GM18517 (cell line): ENCODE results near the gene RPL18.
"Not testable (repeated sequence)": the region's sequence is repeated elsewhere in the genome, so short reads cannot be mapped to it uniquely, and the experiment has no call there.

Experiments
- ATAC-seq: cut with Tn5 transposase; IDR thresholded peaks from one replicate; pipeline ENCODE4 v1.9.1; 2021; ENCODE audit warnings: mild to moderate bottlenecking, moderate library complexity; ENCODE audit not compliant: unreplicated experiment

RPL18 gene

GRCh38 chr19:48644839-48645619, 26.1 kb upstream of the RPL18 start:
- no peak for ATAC-seq

GRCh38 chr19:48644355-48644754, 25.4 kb upstream of the RPL18 start:
- no peak for ATAC-seq

GRCh38 chr19:48642862-48643261, 23.9 kb upstream of the RPL18 start:
- no peak for ATAC-seq

- ATAC-seq, result no peak
These were observed 22.9 kb upstream of the RPL18 start for GRCh38 chr19:48641850-48642249.

- ATAC-seq, result no peak
These were observed 20.8 kb upstream of the RPL18 start for GRCh38 chr19:48639483-48640375.

- ATAC-seq, result no peak
These were observed 19.9 kb upstream of the RPL18 start for GRCh38 chr19:48638831-48639381.

- ATAC-seq, result peak; percentile 22
These were observed 19.2 kb upstream of the RPL18 start for GRCh38 chr19:48637948-48638830.

- peak; percentile 60 for ATAC-seq
These were observed 18.5 kb upstream of the RPL18 start for GRCh38 chr19:48637449-48637947.

- no peak for ATAC-seq
These were observed 18.0 kb upstream of the RPL18 start, which contains the start of gene DBP for GRCh38 chr19:48636859-48637448. Gene DBP (minus strand): TSS chr19:48637379. CDS start chr19:48636994, 385 bp downstream.

- no peak for ATAC-seq
These were observed 17.2 kb upstream of the RPL18 start for GRCh38 chr19:48635966-48636858.

GRCh38 chr19:48635263-48635965, 16.4 kb upstream of the RPL18 start:
- no peak for ATAC-seq

GRCh38 chr19:48634424-48635262, 15.7 kb upstream of the RPL18 start:
- no peak for ATAC-seq

- no peak for ATAC-seq
These were observed 15.0 kb upstream of the RPL18 start for GRCh38 chr19:48634036-48634342.

- ATAC-seq, result no peak
These were observed 14.4 kb upstream of the RPL18 start for GRCh38 chr19:48633148-48634035.

GRCh38 chr19:48632692-48633147, 13.7 kb upstream of the RPL18 start:
- ATAC-seq, result no peak

- ATAC-seq, result not testable (repeated sequence)
These were observed 13.3 kb upstream of the RPL18 start for GRCh38 chr19:48632286-48632685.

GRCh38 chr19:48631225-48631624, 12.2 kb upstream of the RPL18 start:
- ATAC-seq, result no peak
